H1 (cell line): Measurements from ENCODE around the gene CIROP. TPM values are rescaled to one million over a fixed set of nuclear protein-coding genes. Genes with fewer than 3 reads are reported as not detected.

Experiments
- CTCF ChIA-PET: fragments of 300-600 bp; sonication (Branson Sonifier 250); formaldehyde crosslinking; loops from one replicate; lab custom pipeline; 2021; ENCODE audit not compliant: partially characterized antibody; lab: Charles Lee
- POLR2A ChIA-PET: fragments of 300-600 bp; sonication (Branson Sonifier 250); formaldehyde crosslinking; loops from one replicate; lab custom pipeline; 2021; ENCODE audit warnings: inconsistent platforms; ENCODE audit not compliant: partially characterized antibody; lab: Charles Lee
- DNase-seq, 2 experiments: peaks; one replicate each; pipeline versions ENCODE4 v3.0.0 to v3.0.0-alpha.2; 2010 to 2022; ENCODE audit warnings: low spot score in 2 of 2, low read depth in 1 of 2, mixed read lengths in 1 of 2
- FAIRE-seq: peaks from 2 replicates; lab custom pipeline; 2011; peaks lifted over from hg19 to GRCh38; lab: Jason Lieb, UNC
- H2AFZ ChIP-seq: 2 replicates; pipeline ENCODE4 v1.8.1; 2012; ENCODE audit warnings: low read length, inconsistent platforms
- H2AK5ac ChIP-seq: 2 replicates; pipeline ENCODE4 v1.6.1; 2013; ENCODE audit warnings: low read depth, low read length
- H2BK120ac ChIP-seq: replicated peaks from 2 replicates; pipeline ENCODE3; 2013; ENCODE audit warnings: low read depth, low read length, inconsistent platforms
- H2BK12ac ChIP-seq: 2 replicates; pipeline ENCODE4 v1.6.1; 2013; ENCODE audit warnings: low read depth, low read length
- H2BK15ac ChIP-seq: 2 replicates; pipeline ENCODE4 v1.6.1; 2013; ENCODE audit warnings: low read length
- H2BK20ac ChIP-seq: 2 replicates; pipeline ENCODE4 v1.6.1; 2013; ENCODE audit warnings: low read length
- H2BK5ac ChIP-seq: 2 replicates; pipeline ENCODE4 v1.6.1; 2013; ENCODE audit warnings: low read depth, low read length
- H3K14ac ChIP-seq: 2 replicates; pipeline ENCODE4 v1.6.1; 2013; ENCODE audit warnings: inconsistent platforms; ENCODE audit not compliant: insufficient read length
- H3K18ac ChIP-seq: 2 replicates; pipeline ENCODE4 v1.6.1; 2013; ENCODE audit warnings: low read length; ENCODE audit errors: extremely low read depth
- H3K23ac ChIP-seq: 2 replicates; pipeline ENCODE4 v1.6.1; 2013; ENCODE audit warnings: inconsistent platforms; ENCODE audit not compliant: insufficient read length
- H3K23me2 ChIP-seq: 2 replicates; pipeline ENCODE4 v1.6.1; 2013; ENCODE audit warnings: low read depth, low read length
- H3K27ac ChIP-seq: 2 replicates; pipeline ENCODE4 v1.6.1; 2011; ENCODE audit warnings: low read depth, low read length, inconsistent platforms
- H3K27me3 ChIP-seq, 4 experiments: replicated peaks in 1 of 4; 1 replicate in 1 of 4; 2 replicates in 3 of 4; pipeline versions ENCODE4 v1.6.1 to v1.8.1; 2011 to 2013; ENCODE audit warnings: low read length in 3 of 4, mild to moderate bottlenecking in 3 of 4, inconsistent platforms in 2 of 4, mixed read lengths in 2 of 4, moderate library complexity in 1 of 4; ENCODE audit not compliant: control insufficient read depth in 3 of 4, insufficient read depth in 3 of 4; ENCODE audit errors: extremely low read depth in 1 of 4
- H3K36me3 ChIP-seq, 4 experiments: 2 replicates each; pipeline versions ENCODE4 v1.6.1 to v1.8.1; 2011 to 2013; ENCODE audit warnings: mild to moderate bottlenecking in 4 of 4, low read length in 3 of 4, moderate library complexity in 2 of 4, control low read depth in 1 of 4, inconsistent platforms in 1 of 4; ENCODE audit not compliant: insufficient read depth in 4 of 4, control insufficient read depth in 2 of 4
- H3K4ac ChIP-seq: replicated peaks from 2 replicates; pipeline ENCODE3; 2013; ENCODE audit warnings: low read length, low read depth, mixed read lengths, inconsistent platforms; ENCODE audit not compliant: insufficient read length
- H3K4me1 ChIP-seq, 4 experiments: replicated peaks in 1 of 4; 1 replicate in 1 of 4; 2 replicates in 3 of 4; pipeline versions ENCODE4 v1.6.1 to v1.8.1; 2011 to 2013; ENCODE audit warnings: low read length in 3 of 4, inconsistent platforms in 2 of 4, mixed read lengths in 1 of 4; ENCODE audit not compliant: insufficient read depth in 4 of 4, control insufficient read depth in 3 of 4
- H3K4me2 ChIP-seq, 2 experiments: 2 replicates each; pipeline versions ENCODE4 v1.6.1 to v1.8.1; 2011 to 2013; ENCODE audit warnings: low read depth in 2 of 2, low read length in 2 of 2, control low read depth in 1 of 2, inconsistent platforms in 1 of 2, mild to moderate bottlenecking in 1 of 2; ENCODE audit not compliant: insufficient read depth in 1 of 2
- H3K4me3 ChIP-seq, 4 experiments: fragments of 200-600, 300-600 bp in 1 of 4; sonication (generic), shearing (Covaris generic), sonication (Bioruptor Twin) in 1 of 4; 2 replicates each; pipeline versions ENCODE4 v1.5.1 to v1.8.1; 2011 to 2016; ENCODE audit warnings: low read length in 4 of 4, low read depth in 3 of 4, control low read depth in 2 of 4, inconsistent platforms in 2 of 4, mild to moderate bottlenecking in 2 of 4, mixed read lengths in 1 of 4, moderate library complexity in 1 of 4; ENCODE audit not compliant: insufficient read depth in 2 of 4; ENCODE audit errors: extremely low read depth in 1 of 4
- H3K56ac ChIP-seq: replicated peaks from 2 replicates; pipeline ENCODE3; 2013; ENCODE audit warnings: low read depth, mild to moderate bottlenecking, mixed read lengths, low read length, inconsistent platforms; ENCODE audit not compliant: insufficient read length
- H3K79me1 ChIP-seq: 2 replicates; pipeline ENCODE4 v1.6.1; 2013; ENCODE audit warnings: low read depth, low read length, control low read depth
- H3K79me2 ChIP-seq, 2 experiments: 2 replicates each; pipeline versions ENCODE4 v1.6.1 to v1.8.1; 2012 to 2013; ENCODE audit warnings: low read length in 2 of 2, mild to moderate bottlenecking in 2 of 2, inconsistent platforms in 1 of 2; ENCODE audit not compliant: insufficient read depth in 2 of 2, control insufficient read depth in 1 of 2
- H3K9ac ChIP-seq, 4 experiments: replicated peaks in 1 of 4; 1 replicate in 1 of 4; 2 replicates in 3 of 4; pipeline versions ENCODE4 v1.6.1 to v1.8.1; 2011 to 2013; ENCODE audit warnings: low read depth in 3 of 4, low read length in 3 of 4, control low read depth in 2 of 4, mild to moderate bottlenecking in 2 of 4, moderate library complexity in 2 of 4, inconsistent platforms in 1 of 4; ENCODE audit errors: extremely low read depth in 1 of 4
- H3K9me3 ChIP-seq, 2 experiments: 2 replicates each; pipeline versions ENCODE4 v1.6.1 to v1.8.1; 2012 to 2013; ENCODE audit warnings: mild to moderate bottlenecking in 2 of 2, moderate library complexity in 2 of 2, control low read depth in 1 of 2, inconsistent platforms in 1 of 2, low read depth in 1 of 2, low read length in 1 of 2, mixed read lengths in 1 of 2; ENCODE audit not compliant: insufficient read depth in 2 of 2
- H4K20me1 ChIP-seq, 2 experiments: replicated peaks in 1 of 2; 2 replicates each; pipeline versions ENCODE3 to v1.8.1; 2011 to 2013; ENCODE audit warnings: inconsistent platforms in 2 of 2, low read length in 2 of 2, mild to moderate bottlenecking in 1 of 2; ENCODE audit not compliant: insufficient read depth in 2 of 2, control insufficient read depth in 1 of 2
- H4K5ac ChIP-seq: 2 replicates; pipeline ENCODE4 v1.6.1; 2013; ENCODE audit warnings: low read length, low read depth, mixed read lengths, inconsistent platforms; ENCODE audit not compliant: insufficient read length
- H4K8ac ChIP-seq: 2 replicates; pipeline ENCODE4 v1.8.0; 2013; ENCODE audit warnings: mild to moderate bottlenecking, moderate library complexity, low read length, inconsistent platforms; ENCODE audit not compliant: insufficient read depth; ENCODE audit errors: extremely low read depth
- H4K91ac ChIP-seq: replicated peaks from 2 replicates; pipeline ENCODE3; 2013; ENCODE audit warnings: low read length, mixed read lengths, inconsistent platforms; ENCODE audit not compliant: insufficient read length
- ATF2 ChIP-seq: IDR thresholded peaks from 2 replicates; pipeline ENCODE4 v1.6.1; 2012; ENCODE audit warnings: low read length, inconsistent platforms
- CBX8 ChIP-seq: fragments of 300-800, 300-1000 bp; sonication (generic); IDR thresholded peaks from 2 replicates; pipeline ENCODE4 v1.7.1; 2016; ENCODE audit warnings: low read depth, low read length, borderline replicate concordance
- CHD2 ChIP-seq: IDR thresholded peaks from 2 replicates; pipeline ENCODE4 v1.6.1; 2012; ENCODE audit warnings: low read length, improper control_type of control experiment
- EZH2 ChIP-seq: fragments of 200-600 bp; sonication (generic); IDR thresholded peaks from 2 replicates; pipeline ENCODE4 v1.7.1; 2012; ENCODE audit warnings: low read depth, mild to moderate bottlenecking, moderate library complexity, low read length, inconsistent platforms; ENCODE audit not compliant: severe bottlenecking
- RBBP5 ChIP-seq: IDR thresholded peaks from 2 replicates; pipeline ENCODE4 v1.7.1; 2012; ENCODE audit warnings: low read depth, mild to moderate bottlenecking, inconsistent platforms, low read length, moderate library complexity, borderline replicate concordance
- RFX5 ChIP-seq: IDR thresholded peaks from 2 replicates; pipeline ENCODE4 v1.6.1; 2011; ENCODE audit warnings: low read depth, low read length, improper control_type of control experiment, borderline replicate concordance
- SIX5 ChIP-seq: IDR thresholded peaks from 2 replicates; pipeline ENCODE4 v1.6.1; 2011; ENCODE audit warnings: mild to moderate bottlenecking, low read depth, low read length
- SP2 ChIP-seq: IDR thresholded peaks from 2 replicates; pipeline ENCODE4 v1.6.1; 2012; ENCODE audit warnings: mild to moderate bottlenecking, low read length, inconsistent platforms
- SUZ12 ChIP-seq: fragments of 200-600 bp; sonication (generic); IDR thresholded peaks from 2 replicates; pipeline ENCODE4 v1.6.1; 2012; ENCODE audit warnings: mild to moderate bottlenecking, inconsistent platforms, low read length, moderate library complexity, mixed read lengths
- WGBS, 2 experiments: shearing (Covaris generic) in 1 of 2; methylation state at CpG; one replicate each; pipeline versions ENCODE4 v1.1.6 to v1.1.7; 2013 to 2015; ENCODE audit warnings: low lambda C conversion rate in 2 of 2, mixed read lengths in 2 of 2, inconsistent platforms in 1 of 2, low coverage in 1 of 2, missing lambda C conversion rate in 1 of 2; ENCODE audit not compliant: insufficient replicate concordance in 2 of 2, insufficient coverage in 1 of 2, insufficient read length in 1 of 2; ENCODE audit errors: extremely low coverage in 1 of 2, missing lambda C conversion rate in 1 of 2; 5-methylcytosine and 5-hydroxymethylcytosine counted together
- polyA plus RNA-seq, 7 experiments: library from polyadenylated mRNA; depleted of rRNA in 3 of 7; stranded (reverse) in 5 of 7; unstranded in 2 of 7; fragments of >200 nt in 5 of 7; fragments of 200-250 nt in 2 of 7; gene quantifications; 1 replicate in 5 of 7; 2 replicates in 1 of 7; 4 replicates in 1 of 7; pipeline versions ENCODE4 v1.2.1 to v1.2.3, GENCODE V29; 2011 to 2013; ENCODE audit warnings: missing spikeins in 2 of 7, mixed read lengths in 2 of 7
- total RNA-seq: library from RNA; stranded (reverse); fragmentation: NEBNext Ultra II Directional; extraction: Animal tissue kit (Norgen Biotek cat#: 25700); gene quantifications from 2 replicates; pipeline ENCODE4 v1.2.1, GENCODE V29; 2021
- TF ChIP-seq, protein P1 (sequence below): IDR thresholded peaks from 2 replicates; pipeline ENCODE4 v1.6.1; 2012; ENCODE audit warnings: inconsistent platforms

The CIROP gene
- total and polyA plus RNA-seq, 2 of the 8 experiments (the other 6 are each of a cell fraction or from before 2014, with no cell fraction given), result 0.06 TPM; not detected in 1

DNA sequence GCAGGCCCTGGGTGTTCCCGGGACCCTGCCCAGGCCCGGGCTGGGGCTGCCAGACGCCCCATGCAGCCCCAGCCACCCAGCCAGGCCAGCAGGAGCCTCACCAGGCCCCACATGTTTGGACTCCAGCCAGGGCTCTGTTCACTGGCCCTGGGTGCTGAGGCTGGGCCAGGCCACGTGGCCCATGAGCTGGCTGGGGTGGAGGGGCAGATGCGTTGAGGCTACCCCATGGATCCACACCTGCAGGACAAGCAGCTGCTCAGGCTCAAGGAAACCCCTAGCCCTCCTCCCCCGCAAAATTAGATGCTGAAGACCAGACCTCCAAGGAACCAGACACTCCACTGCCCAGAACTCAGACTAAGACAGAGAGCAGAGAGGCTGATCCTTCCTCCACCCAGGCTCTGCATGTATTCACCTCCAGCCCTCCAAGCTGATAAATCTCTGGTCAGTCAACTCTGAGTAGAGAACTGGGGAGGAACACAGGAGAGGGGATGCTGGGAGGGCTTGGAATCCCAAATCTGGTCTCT lies 49.1 kb downstream of the CIROP start:
- FAIRE-seq, result no peak
- Histone ChIP-seq H4K8ac (no peak overlapping the region), H3K4ac (no peak overlapping the region), H2BK20ac (0 out of 2 replicates have a peak overlapping the region, but pooled peaks have one; percentile 61), H4K91ac (no peak overlapping the region), H4K5ac (no peak overlapping the region), H3K56ac (no peak overlapping the region), H3K27ac (no peak overlapping the region), H2AK5ac (no peak overlapping the region), H4K20me1 (peaks cover 0 to 4% of the 10 kb centered on the region in 2 experiments), H3K18ac (0 out of 2 replicates have a peak overlapping the region, but pooled peaks have one; percentile 53), H3K14ac (no peak overlapping the region), H3K23ac (no peak overlapping the region), H2BK5ac (0 out of 2 replicates have a peak overlapping the region, but pooled peaks have one; percentile 15), H3K4me1 (peaks cover 0 to 15% (median 4%) of the 10 kb centered on the region in 4 experiments; a peak in 4 of 7 replicates), H3K9me3 (no peaks in the 10 kb centered on the region), H2BK120ac (no peak overlapping the region), H3K9ac (no peak overlapping the region), H3K4me2 (peak overlapping the region; percentile 89 to 91), H3K23me2 (peaks cover 12% of the 10 kb centered on the region), H3K36me3 (peaks cover 3 to 19% (median 13%) of the 10 kb centered on the region in 4 experiments; a peak in 7 of 8 replicates), H3K27me3 (no peaks in the 10 kb centered on the region; a peak in 1 of 7 replicates), H3K4me3 (peak overlapping the region in 2 of 4 experiments; percentile 34 to 82; a peak in 2 of 8 replicates), H3K79me2 (no peaks in the 10 kb centered on the region), H2BK12ac (no peak overlapping the region), H2AFZ (no peak overlapping the region), H2BK15ac (no peak overlapping the region), H3K79me1 (no peaks in the 10 kb centered on the region)
- POLR2A ChIA-PET, result interaction anchor here (0.7 to 6.2 kb wide), 10 partner anchors 11 to 126 kb away, joined by 3 to 65 read pairs (median 6); partner anchors contain the start of genes ACIN1, AJUBA, PRMT5 and PSMB5
- DNase-seq, result no peak
- WGBS, 2 experiments, result 90% methylated on average over 6 of the region's 6 CpGs; no CpG with 5 or more reads in 1 of the 2 experiments
- CTCF ChIA-PET, result interaction anchor here (0.6 to 29.2 kb wide), 25 partner anchors 8 to 290 kb away, joined by 3 to 785 read pairs (median 5); partner anchors contain the start of genes AJUBA and PSMB11
- no peak for TF ChIP-seq RFX5
- no peak for TF ChIP-seq SUZ12
- no peak for TF ChIP-seq SP2
- no peak for TF ChIP-seq RBBP5
- TF ChIP-seq ATF2, result no peak
- no peak for TF ChIP-seq CBX8
- TF ChIP-seq SIX5, result no peak
- TF ChIP-seq, protein P1, sequence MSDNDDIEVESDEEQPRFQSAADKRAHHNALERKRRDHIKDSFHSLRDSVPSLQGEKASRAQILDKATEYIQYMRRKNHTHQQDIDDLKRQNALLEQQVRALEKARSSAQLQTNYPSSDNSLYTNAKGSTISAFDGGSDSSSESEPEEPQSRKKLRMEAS, result no peak
- TF ChIP-seq EZH2, result no peak
- no peak for TF ChIP-seq CHD2
